Measurements from ENCODE around the gene REEP1.

GRCh38 chr2:86176597-86176996, 160.8 kb downstream of the REEP1 start:
- TF ChIP-seq, protein P1, sequence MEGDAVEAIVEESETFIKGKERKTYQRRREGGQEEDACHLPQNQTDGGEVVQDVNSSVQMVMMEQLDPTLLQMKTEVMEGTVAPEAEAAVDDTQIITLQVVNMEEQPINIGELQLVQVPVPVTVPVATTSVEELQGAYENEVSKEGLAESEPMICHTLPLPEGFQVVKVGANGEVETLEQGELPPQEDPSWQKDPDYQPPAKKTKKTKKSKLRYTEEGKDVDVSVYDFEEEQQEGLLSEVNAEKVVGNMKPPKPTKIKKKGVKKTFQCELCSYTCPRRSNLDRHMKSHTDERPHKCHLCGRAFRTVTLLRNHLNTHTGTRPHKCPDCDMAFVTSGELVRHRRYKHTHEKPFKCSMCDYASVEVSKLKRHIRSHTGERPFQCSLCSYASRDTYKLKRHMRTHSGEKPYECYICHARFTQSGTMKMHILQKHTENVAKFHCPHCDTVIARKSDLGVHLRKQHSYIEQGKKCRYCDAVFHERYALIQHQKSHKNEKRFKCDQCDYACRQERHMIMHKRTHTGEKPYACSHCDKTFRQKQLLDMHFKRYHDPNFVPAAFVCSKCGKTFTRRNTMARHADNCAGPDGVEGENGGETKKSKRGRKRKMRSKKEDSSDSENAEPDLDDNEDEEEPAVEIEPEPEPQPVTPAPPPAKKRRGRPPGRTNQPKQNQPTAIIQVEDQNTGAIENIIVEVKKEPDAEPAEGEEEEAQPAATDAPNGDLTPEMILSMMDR (conservative IDR thresholded peaks at IDR 0.05; ENCODE audit: low read length): no peak
- TF ChIP-seq EZH2phosphoT487 (IDR thresholded peaks at IDR 0.05; ENCODE audit: borderline replicate concordance, low read depth, low read length): no peak
